GM18520 (cell line): ENCODE measurements around the gene RCVRN.

Experiments used
- ATAC-seq: cut with Tn5 transposase; IDR thresholded peaks from one replicate; pipeline ENCODE4 v1.9.1; 2021; ENCODE audit not compliant: unreplicated experiment

The RCVRN gene

GRCh38 chr17:9905078-9905415, at the start of gene RCVRN:
Gene RCVRN, minus strand, starts transcription at chr17:9905271. Its CDS starts 91 bp downstream, at chr17:9905180.
- no peak for ATAC-seq

GRCh38 chr17:9953492-9953891, 48.4 kb upstream of the RCVRN start:
- ATAC-seq: no peak

GRCh38 chr17:9951803-9952202, 46.7 kb upstream of the RCVRN start:
- no peak for ATAC-seq

- no peak for ATAC-seq
These were observed 43.9 kb upstream of the RCVRN start for GRCh38 chr17:9948928-9949327.

GRCh38 chr17:9944704-9945103, 39.6 kb upstream of the RCVRN start:
- no peak for ATAC-seq

GRCh38 chr17:9943343-9943742, 38.3 kb upstream of the RCVRN start:
- no peak for ATAC-seq

GRCh38 chr17:9942885-9943284, 37.8 kb upstream of the RCVRN start:
- no peak for ATAC-seq

GRCh38 chr17:9941305-9941704, 36.2 kb upstream of the RCVRN start:
- ATAC-seq: no peak

- no peak for ATAC-seq
These were observed 35.8 kb upstream of the RCVRN start for GRCh38 chr17:9940841-9941240.

- no peak for ATAC-seq
These were observed 33.7 kb upstream of the RCVRN start for GRCh38 chr17:9938764-9939163.

- ATAC-seq: no peak
These were observed 32.8 kb upstream of the RCVRN start for GRCh38 chr17:9937901-9938300.

- ATAC-seq: no peak
These were observed 32.2 kb upstream of the RCVRN start for GRCh38 chr17:9937241-9937761.

GRCh38 chr17:9936095-9936494, 31.0 kb upstream of the RCVRN start:
- ATAC-seq: no peak

- no peak for ATAC-seq
These were observed 30.3 kb upstream of the RCVRN start for GRCh38 chr17:9935408-9935807.

- ATAC-seq: no peak
These were observed 29.3 kb upstream of the RCVRN start for GRCh38 chr17:9934331-9934730.

GRCh38 chr17:9932491-9932890, 27.4 kb upstream of the RCVRN start:
- ATAC-seq: no peak

- no peak for ATAC-seq
These were observed 26.2 kb upstream of the RCVRN start for GRCh38 chr17:9931144-9931741.

GRCh38 chr17:9929871-9930270, 24.8 kb upstream of the RCVRN start:
- no peak for ATAC-seq

- no peak for ATAC-seq
These were observed 23.7 kb upstream of the RCVRN start for GRCh38 chr17:9928601-9929333.

- no peak for ATAC-seq
These were observed 21.2 kb upstream of the RCVRN start for GRCh38 chr17:9926150-9926804.

GRCh38 chr17:9925457-9925856, 20.4 kb upstream of the RCVRN start:
- ATAC-seq: no peak

GRCh38 chr17:9924735-9925191, 19.7 kb upstream of the RCVRN start:
- no peak for ATAC-seq
